Stimulated activated CD4-positive, alpha-beta T cell treated with anti-CD3 and anti-CD28 coated beads, Interleukin-12 subunit alpha, Interleukin-12 subunit beta, amount 100 ng/mL, for 24 hours (primary cell): ENCODE results near the gene ALDH1A1.
"Not testable (repeated sequence)": the region's sequence is repeated elsewhere in the genome, so short reads cannot be mapped to it uniquely, and the experiment has no call there.

Experiments
- DNase-seq, 2 experiments: peaks; one replicate each; pipeline ENCODE4 v3.0.0-alpha.2; 2020; ENCODE audit warnings: low read depth in 2 of 2

The ALDH1A1 gene

DNA sequence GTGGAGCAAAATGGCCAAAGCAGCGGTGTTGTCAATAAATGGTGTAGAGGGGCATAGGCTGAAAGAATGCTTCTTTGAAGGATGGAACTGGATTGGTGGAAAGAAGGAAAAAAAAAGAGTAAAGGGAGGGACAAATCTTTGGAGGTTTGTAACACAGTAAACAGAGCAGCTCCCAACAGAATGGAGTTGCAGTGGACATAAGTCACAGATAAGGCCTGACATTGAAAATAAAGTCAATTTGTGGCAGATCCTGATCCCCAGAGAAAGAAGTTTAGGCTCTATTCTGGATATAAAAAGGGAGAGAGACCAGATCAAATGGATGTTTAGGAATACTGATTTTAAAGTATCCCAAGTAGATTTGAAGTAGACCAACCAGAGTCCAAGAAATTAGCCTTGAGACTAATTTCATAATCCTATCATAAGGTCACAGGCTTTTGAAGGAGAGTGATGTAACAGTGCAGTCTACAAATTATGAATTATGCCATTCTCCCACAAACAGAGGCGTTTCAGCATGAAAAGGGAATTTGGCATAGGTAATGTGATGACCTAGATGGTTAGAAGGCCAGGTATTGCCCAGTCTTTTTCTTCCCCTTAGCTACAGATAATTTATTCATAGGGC is 8.9 kb downstream of the ALDH1A1 start:
- DNase-seq, result no peak

DNA sequence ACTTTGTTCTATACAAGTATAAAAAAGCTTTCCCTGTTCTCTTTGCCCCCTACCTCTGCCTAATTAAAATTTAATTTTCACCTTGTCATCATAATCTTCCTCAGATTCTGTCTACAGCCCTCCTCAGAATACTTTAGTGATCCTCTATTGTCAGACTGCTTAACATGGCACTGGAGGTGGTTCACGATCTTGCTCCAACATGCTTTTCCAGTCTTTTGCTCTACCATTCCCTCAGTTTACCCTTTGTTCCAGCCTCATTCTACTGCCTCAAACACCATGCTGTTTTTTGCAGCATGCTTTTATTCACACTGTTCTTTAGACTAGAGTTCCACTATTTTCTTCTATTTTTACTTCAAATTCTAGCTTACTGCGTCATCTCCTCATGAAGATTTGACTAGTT is 10.4 kb downstream of the ALDH1A1 start:
- no peak for DNase-seq

DNA sequence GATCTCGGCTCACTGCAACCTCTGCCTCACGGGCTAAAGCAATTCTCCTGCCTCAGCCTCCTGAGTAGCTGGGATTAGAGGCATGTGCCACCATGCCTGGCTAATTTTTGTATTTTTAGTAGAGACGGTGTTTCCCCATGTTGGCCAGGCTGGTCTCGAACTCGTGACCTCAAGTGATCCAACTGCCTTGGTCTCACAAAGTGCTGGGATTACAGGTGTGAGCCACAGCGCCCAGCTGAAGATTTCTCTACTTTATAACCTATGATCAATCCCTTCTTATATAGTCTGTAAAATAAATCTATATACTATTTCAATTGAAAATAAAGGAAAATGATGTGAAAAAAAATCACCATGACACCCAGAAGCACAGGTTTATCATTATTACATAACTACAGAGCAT is 13.3 kb downstream of the ALDH1A1 start:
- DNase-seq, result not testable (repeated sequence)

DNA sequence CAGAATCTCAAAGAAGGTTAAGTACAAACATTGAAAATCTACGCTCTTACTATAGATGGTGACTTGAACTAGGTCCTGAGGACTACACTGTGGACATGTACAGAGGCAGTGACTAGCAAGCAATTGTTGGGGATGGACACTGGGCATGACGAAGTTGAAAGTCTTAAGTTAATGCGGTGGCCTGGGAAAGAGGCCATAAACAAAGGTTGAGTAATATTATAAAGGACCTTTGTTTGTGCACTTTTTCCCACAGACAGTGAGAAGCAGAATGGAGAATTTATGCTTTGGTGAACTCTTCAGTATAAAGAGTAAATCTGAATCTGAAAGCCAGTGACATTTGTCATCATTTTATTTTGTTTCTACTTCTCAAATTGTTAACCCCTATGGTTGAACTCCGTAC is 15.3 kb downstream of the ALDH1A1 start:
- DNase-seq, result no peak

DNA sequence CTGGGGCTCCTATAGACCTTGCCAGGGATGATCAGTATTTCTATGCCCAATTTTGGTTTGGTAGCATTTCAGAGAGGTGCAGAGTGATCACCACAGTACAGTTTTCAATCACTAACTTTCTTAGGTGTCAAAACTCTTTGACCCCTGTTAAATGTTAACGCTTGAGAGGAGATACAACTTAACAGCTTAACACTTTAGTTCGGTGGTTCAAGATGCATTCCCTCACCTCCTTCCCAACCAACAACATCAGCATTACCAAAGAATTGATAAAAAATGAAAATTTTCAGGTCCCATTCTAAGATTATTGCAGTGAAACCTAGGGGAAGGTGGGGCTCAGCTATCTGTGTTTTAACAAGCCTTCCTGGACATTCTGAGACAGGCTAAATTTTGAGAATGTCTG is 16.2 kb downstream of the ALDH1A1 start:
- DNase-seq, result no peak

DNA sequence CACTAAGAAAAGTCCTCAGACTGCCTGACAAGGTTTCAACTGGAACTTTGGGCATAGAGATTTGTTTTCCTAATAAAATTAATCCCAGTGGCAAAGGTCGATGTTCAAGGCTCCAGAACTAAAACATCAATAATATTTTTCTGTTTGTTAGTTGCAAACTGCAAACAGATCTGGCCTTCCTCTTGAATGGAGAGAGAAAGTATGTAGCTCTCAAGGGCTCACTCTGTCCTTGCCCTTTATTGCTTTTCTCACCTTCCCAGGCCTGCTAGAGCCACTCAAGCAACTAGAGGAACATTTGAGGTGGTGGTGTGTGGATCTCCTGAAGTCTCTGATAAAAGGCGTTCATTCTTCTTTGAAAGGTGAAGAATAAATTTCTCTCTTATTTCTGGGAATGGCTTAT is 16.6 kb downstream of the ALDH1A1 start:
- DNase-seq, result no peak

DNA sequence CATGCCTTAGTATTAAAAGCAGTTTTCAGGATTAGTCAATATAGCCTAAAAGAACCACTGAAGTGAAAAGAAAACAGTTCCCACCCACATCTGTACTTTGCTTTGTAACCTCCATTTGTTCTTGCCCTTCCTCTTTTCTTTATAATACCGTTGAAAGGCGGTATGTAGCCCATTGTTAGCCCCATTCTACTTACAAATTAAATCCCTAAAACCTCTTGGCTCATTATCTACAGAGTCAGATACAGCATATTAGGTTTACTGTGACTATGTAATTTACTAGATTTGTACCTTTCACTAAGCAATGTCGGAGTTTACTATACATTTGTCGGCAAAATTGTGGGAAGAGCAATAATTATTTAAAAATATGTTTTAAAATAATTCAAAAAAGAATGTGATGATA is 17.3 kb downstream of the ALDH1A1 start:
- DNase-seq, result no peak

DNA sequence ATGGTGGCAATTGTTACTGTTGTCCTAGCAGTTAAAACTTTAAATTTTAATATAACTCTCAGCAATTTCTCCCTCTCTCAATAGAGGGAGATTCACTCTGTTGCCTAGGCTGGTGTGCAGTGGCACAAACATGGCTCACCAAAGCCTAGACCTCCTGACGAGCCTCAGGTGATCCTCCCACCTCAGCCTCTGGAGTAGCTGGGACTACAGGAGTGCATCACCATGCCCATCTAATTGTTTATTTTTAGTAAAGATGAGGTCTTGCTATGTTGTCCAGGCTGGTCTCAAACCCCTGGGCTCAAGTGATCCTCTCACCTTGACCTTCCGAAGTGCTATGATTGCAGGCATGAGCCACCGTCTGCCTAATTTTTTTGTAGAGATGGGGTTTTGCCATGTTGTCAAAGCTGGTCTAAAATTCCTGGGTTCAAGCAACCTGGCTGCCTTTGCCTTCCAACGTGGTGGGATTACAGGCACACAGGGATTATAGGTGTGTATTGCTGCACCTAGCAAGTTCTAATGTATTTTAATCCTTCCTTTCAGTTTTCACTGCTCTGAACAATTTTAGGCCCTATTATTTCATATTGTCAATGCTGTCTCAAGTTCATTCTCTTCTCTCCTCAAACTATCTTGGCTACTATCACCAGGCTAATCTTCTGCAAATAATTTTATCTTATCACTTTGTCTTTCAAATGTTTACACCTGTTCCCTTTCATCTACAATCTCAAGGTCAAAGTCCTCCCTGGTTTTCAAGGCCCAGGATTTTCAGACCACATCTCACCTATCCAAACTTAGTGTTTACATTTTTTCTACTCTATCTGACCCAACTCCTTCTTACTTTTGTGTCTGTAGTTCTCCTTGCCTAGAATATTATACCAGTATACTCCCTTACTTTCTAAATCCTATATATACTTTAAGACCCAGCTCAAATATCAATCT is 18.9 kb downstream of the ALDH1A1 start:
- DNase-seq, result no peak

DNA sequence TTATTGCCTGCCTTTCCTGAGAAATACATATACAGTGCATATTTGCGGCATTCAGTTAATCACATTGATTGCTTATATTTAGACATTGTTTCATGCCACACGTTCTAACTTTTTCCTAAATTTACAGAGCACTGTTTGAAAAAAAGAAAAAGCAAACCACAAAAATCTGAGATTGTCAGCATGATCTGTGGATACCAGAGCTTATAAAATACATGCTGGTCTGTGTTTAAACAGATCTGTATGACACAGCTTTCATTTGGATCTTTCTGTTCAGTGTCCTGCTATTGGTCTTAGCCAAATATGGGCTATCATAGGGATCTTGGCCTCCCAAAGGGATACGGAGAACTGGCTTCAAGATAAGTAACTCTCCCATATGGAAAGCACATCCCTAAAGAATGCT is 20.2 kb downstream of the ALDH1A1 start:
- no peak for DNase-seq

DNA sequence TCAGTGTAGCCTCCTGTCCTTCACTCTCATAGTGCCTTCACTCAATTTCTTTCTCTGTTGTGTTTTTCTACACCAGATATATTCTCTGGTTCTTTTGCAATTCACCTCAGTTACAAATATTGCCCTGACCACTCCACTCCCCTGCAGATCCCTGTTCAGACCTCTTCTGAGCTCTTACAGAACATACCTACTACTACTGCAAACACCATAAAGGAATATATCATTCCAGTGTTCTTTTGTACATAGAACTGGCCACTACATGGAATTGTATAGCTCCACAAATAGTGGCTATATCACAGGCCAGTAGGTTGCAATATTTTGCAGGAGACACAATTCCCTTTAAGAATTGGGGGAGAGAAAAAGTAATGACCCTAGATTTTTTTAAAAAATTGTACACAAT is 21.0 kb downstream of the ALDH1A1 start:
- no peak for DNase-seq

DNA sequence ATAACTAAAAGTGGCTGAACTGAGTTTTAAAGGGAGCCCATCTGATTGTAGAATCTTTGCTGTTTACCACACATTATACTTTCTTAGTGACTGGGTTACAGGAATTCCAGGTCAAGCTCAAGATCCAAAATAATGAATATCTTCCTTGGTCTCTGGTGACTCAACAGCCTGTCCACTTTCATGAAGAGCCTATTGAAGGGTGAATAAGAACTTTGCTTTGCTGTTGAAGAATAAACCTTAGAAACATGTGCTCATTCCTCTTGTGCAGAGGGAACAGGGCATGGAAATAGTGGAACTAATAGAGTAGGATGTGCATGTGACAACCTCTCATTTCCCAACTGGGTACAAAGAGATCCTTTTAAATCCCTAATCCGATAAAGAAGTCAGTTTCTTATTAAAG is 21.4 kb downstream of the ALDH1A1 start:
- no peak for DNase-seq

DNA sequence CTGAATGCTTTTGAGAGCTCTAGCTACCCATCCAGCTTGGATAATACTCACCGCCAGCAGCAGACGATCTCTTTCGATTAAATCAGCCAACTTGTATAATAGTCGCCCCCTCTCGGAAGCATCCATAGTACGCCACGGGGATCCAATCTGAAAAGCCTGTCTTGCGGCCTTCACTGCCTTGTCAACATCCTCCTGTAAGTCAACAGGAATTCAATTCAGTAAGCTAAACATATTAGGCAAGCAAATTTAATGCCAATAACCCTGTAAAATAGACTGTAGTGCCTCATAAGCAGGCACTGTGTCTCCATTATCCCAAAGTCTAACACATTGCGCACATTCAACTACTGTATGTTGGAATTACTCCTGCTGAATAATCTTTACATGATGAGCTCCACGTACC is 22.0 kb downstream of the ALDH1A1 start:
- no peak for DNase-seq

DNA sequence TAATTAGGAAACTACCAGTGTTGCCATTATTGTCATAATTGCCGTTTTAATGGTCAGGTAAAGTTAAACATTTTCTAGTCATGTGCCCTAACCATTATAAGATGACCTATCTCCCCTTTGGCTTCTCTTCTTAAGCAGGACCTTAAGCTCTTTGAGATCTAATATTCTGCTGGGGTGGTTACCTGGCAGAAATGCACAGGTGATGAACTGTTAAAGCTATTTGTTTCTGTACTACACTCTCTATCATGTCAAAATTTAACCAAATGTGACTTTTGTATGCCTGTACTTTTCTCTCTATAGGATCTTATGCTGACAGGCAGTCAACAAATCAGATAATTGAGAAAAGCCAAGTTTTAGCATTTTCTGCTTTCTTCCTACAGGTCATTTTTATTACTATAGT is 23.3 kb downstream of the ALDH1A1 start:
- DNase-seq, result no peak

DNA sequence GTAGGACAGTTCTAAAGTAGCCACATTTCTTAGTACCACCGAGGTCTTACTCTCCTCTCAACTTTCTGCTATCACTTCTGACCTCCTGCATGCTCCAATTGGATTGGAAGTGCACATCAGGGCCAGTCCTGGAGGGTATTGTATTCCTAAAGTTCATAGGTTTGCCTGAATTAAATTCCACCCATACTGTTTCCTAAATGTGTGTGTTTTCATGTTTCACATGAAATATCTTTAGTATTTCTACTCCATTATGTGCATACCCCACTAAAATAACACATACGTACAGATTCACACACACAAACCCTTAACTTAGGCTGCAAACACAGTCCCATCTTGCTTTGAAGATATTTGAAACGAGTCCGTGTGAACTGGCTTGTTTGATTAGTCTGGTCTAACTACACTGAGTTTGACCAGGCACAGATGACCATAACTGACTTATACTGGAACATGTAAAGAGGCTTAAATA is 24.8 kb downstream of the ALDH1A1 start:
- no peak for DNase-seq

DNA sequence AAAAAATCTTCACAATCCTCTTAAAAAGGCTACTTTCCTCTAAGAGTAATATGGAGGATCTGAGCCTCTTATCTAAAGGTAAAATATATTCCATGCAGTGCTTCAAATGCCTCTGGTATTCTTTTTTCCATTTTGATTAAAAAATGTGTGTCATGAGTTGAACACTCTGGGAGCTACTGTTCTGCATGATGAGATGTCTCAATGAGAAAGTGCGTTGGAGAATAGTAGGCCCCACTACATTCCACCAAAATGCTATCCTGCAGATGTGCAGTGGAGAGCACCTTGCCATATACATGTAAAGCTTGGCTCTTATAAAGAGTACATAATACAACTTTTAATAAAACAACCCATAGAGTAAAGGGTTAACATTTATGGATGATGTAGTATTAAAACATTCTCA is 26.3 kb downstream of the ALDH1A1 start:
- DNase-seq, result no peak

DNA sequence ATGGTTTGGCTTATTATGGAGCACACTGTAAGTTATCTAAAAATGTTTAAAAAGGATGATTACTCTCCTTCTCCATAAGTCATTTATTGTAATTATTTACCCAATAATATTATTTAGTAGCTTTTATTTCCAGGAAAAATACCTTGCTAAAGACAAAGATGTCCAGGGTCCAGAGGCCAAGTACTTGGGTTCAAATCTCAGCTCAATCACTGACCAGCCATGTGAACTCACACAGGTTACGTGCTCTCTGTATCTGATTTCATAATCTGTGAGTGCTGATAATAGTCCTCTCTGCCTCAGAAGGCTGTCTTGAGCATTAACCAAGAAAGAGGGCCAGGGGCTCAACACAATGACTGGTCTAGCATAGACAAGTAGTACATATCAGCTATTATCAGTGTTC is 27.0 kb downstream of the ALDH1A1 start:
- no peak for DNase-seq

DNA sequence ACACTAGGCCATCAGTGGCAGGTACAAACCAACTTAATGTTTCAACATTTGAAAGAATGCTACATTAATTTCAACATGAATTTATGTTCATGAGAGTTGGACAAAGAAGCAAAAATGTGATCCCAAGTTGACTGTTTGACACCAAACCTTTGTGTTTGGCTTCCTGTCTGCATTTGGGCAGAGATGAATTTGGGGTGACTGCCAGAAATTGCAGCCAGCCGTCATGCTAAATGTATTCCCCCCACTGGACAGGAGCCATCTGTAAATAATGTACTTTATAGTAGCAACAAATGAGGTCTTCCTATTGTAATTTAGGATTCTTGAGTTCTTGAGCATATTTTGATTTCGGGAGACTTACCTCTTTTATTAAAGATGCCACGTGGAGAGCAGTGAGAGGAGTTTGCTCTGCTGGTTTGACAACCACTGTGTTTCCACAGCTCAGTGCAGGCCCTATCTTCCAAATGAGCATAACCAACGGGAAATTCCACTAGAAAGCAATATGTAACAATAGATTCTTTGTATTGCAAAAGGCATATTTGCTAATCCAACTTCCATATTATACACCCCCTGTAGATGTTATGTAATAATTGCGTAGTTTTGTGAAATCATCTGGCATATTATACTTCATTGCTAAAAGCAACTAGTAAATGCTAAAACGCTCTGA is 27.6 kb downstream of the ALDH1A1 start:
- no peak for DNase-seq

DNA sequence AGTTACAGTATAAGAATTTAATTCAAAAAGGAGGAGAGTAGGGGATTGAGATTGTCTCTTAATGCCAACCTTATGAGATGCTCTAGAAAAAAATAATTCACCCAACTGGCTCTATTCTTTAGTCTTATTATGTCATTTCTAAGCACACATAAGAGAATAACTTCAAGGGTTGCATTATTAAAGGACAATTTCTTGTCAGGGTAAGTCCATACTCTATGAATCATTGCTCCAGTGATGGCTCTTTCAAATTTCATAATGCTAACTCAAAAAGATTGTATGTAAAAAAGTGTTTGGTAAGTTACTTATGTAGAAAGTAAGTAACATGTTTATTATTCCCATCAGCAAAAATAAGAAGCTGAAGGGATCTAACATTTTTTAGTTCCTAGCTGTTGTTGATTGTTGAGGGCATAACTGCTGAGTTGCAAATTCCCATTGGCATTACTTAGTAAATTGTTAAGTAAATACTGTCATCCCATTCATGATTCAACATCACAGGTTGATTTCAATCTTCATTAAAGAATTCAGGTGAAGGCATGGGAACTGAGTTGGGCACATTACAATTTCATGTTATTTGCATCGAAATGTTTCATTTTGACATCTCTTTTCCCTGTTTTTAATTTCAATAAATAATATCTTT is 28.6 kb downstream of the ALDH1A1 start:
- DNase-seq, result no peak

DNA sequence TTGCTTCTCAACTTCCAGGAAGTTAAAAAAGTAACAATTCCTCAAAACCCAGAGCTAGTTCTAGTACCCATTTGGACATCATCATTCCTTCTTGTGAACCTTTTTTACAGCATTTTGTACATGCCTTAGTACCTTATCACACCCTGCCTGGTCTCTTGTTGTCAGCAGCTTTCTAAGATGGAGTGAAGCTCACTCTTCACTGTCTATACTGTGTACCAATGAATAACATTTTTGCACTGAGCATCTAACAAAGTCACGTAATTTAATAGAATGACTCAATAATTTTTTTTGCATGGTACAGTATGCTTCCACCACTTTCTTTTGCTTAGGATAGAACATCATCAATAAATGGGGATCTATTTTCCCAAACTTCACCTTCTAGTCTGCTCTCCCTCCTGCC is 29.8 kb downstream of the ALDH1A1 start:
- no peak for DNase-seq

DNA sequence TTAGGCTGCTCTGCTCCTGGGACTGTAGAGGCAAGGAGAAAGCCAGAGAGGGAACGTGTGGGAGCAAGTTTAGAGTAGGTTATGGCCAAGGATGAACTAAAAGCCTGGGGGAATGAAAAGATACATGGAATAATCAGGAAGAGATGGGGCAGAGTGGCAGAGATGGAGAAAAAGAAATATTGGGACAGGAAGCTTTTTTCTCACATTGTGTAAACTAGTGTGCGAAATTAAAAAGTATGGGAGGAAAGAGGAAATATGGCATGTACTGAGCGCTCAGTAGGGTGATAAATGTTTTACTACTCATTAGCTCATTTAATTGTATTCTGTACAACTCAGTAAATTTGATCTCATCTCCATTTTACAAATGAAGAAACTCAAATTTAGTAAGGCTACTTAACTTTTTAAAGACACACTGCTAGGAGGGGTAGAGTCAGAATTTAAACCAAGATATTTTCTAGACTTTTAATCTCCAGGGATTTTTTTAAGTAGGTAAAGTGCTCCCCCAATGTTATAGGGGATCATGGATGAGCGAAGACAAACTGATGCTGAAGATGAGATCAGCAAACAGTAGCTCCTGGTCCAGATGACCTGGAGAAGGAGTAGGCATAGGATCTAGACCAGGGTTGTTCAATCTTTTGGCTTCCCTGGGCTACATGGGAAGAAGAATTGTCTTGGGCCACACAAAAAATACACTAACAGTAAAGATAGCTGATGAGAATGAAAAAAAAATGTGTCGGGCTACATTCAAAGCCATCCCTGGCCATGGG is 30.8 kb downstream of the ALDH1A1 start:
- DNase-seq, result no peak

DNA sequence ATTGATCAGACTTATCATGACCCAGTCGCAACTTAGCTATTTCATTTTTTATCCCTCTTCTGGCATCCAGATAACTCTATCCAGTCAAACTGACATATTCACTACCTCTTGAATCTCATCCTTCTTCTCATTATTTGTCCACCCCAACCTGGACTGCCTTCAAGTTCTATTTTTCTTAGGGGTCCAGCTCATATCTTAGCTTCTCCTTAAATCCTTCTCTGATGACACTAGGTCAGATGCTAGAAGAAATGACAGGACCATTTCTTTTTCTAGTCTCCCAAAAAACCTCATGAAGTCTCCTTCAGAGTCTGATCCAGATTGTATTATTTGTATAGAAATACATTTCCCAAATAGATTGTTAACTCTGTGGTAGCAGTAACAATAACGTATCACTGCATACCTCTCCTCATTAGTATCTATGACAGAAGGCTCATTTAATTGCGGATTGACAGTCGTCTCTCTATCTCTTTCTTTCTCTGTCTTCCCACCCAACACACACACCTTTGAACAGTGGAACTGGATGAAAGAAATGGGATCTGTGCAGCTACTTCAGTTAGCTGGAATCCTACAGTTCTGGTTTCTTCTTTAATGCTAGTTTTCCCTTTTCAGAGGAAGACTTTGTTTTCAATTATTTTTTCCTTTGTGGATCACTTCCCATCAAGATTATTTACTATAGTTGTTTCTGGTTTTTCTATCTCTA is 33.5 kb downstream of the ALDH1A1 start:
- DNase-seq, result no peak
